ENCODE measurements around the gene CDYL2.

Gene CDYL2

DNA sequence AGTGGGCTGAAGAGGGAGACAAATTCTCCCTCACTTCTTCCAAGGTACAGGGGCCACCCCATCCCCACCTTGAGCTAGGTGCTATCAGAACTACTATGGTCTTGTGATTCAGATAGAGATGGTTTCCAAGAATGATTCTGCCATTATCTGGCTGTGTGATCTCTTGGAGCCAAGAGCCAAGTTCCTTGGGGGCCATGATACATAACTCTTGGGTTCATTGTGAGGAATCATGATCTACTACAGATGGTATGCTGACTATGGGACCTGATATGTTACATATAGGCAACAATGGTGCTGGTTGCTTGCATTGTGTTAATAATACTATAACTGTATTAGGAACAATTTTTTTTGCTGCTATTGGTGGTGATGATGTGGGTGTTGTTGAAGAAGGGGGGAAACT, 217.9 kb downstream of the CDYL2 start:
- no peak for DNase-seq

DNA sequence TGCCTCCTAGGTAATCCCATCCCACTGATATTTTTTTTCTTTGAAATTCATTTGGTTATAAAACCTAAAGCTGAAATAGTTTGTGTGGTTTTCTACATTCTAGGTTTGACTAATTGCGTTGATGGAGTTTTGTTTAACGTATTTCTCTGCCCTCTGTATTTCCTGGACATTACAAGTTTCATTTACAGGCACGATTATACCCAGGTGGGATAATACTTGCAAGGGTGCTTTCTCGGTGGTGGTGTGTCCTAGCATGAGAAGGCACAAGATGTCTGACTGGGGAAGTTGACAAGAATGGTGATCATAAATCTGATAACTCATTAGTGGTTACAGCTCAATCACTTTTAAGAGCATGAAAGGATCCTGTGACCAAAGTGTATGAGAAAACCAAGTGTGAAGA, 218.6 kb downstream of the CDYL2 start:
- DNase-seq: no peak

GRCh38 chr16:80583466-80583865, 220.9 kb downstream of the CDYL2 start:
- DNase-seq: no peak

DNA sequence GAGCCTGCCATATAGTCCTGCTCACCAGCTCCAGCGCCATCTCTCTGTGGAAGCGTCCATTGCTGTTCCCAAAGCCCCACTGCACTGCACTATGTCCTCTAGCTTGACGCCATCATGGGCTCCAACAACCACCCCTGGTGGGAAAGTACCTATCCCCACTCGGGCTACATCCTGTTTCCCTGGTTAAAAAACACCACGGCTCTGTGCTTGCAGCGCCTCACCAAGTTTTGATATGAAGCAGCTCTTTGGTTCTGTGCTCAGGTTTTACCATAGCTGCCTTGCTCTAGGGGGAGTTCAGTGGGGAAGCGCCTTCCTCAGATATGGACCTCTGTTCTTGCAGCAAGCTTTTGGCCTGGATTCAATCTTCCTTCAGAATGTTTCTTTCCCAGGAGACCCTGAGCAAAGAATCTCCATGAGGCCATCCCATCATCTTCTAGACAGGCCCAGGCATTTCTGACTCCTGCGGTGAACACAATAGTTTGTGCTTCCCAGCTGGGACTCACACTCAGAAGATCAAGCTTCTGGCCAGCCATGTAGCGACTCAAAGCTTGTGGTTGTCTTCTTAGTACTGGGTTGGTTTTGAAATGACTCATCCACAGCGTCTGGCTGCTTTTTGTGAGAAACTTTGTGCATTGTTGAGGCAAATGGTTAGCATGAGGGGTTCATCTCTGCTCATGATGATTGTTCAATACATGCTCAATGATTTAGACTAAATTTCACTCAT, 224.1 kb downstream of the CDYL2 start:
- no peak for DNase-seq

- no peak for DNase-seq
Measured at GRCh38 chr16:80577485-80578280, 226.7 kb downstream of the CDYL2 start.

- DNase-seq: no peak
Measured at GRCh38 chr16:80576343-80576912, 228.0 kb downstream of the CDYL2 start.

DNA sequence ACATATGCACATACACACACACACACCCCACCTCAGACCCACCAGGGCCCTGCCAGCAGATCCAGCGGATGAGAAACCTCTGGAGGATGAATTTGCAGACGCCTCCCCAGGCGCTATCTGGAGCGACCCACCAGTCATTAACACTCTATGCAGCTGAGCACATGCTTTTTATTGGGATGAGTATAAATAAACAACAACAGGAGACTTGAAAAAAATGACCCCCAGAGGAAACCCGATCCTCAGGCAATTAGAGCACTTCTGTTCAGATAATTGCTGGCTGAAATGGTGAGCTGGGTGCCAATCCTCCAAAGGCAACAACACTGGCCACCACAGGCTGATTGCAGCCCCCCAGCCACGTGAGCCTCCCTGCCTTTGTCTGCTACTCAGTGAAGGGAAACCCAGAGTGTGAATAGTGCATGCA, 230.7 kb downstream of the CDYL2 start:
- peak; percentile 7 for DNase-seq

- no peak for DNase-seq
Measured at GRCh38 chr16:80570106-80570478, 234.3 kb downstream of the CDYL2 start.

DNA sequence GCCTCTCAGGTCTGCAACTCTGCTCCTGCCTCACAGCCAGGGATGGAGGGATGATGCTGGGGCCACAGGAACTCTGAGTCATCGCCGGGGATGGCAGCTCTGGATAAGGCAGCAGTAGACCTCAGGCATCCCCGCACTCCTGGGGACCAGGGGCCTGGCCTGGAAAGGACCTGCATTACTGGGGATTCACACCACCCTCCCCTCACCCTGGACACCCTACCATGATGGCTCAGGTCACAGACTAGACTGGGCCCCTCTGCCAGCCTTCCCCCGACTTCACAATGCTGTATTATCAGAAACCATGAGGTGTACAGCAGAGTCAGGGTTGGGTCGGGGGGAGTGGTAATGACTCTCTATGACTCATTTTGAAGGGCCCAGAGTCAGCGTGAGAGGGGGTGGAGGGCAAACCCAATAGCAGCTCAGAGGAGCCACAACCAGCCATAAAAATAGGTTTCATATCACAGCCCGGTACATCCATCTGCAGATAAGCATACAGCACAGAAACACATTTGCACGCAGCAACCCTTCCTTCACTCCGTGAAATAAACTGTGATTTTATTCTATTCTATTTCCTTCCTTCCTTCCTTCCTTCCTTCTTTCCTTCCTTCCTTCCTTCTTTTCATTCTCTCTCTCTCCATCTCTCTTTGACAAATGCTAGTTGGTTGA, 234.8 kb downstream of the CDYL2 start:
- no peak for DNase-seq

DNA sequence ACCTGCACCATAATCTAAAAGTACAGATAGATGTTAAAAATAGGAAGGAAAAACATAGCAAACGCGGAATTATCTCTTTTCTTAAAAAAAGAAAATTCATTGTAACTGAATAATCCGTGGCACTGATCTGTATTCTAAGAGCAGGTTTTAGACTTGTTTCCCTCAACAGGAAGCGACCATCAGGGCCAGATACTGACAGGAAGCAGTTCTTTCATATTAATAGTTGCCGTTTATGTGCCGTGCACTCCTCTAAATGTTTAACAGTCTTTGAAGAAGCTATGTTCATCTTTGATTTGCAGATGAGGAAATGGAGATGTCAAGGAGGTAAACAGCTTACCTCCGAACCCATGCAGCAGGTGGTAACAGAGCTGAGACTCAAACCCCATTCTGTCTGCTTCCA, 240.0 kb downstream of the CDYL2 start:
- DNase-seq: no peak

GRCh38 chr16:80563066-80563465, 241.3 kb downstream of the CDYL2 start:
- DNase-seq: no peak

- DNase-seq: no peak
Measured at GRCh38 chr16:80559369-80559768, 245.0 kb downstream of the CDYL2 start.

DNA sequence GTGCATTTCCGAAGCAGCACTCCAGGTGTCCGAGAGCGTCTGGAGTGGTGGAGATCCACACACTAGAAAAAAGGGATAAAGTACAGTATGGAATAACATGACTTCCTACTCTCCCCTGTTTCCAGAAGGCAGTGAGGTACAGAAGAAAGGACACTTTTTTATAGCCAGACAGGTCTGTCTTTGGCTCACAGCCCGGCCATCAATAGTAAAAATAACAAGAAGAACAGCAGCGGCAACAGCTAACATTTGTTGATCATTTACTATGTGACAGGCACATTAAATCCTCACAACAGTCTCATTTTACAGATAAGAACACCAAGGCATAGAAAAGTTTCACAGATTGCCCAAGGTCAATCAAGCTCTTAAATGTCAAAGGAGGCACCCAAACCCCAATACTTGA, 247.4 kb downstream of the CDYL2 start:
- no peak for DNase-seq

DNA sequence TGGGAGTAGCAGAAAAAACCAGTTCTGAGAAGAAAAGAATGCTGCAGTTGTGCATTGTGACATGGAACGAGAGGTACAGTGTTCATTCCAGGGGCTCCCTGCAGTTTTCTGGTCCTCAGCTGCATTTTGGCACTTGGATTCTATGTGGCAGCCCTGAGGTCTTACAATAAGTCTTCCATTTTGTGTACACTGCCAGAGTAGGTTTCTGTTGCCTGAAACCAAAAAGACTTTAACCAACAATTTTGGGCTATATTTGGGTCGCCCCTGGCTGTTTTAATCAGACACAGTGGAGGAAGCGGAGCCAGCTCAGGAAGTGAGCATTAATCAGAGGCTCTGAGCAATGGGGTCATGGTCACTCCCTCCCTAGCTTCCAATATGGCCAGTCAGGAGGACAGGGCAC, 247.9 kb downstream of the CDYL2 start:
- no peak for DNase-seq

DNA sequence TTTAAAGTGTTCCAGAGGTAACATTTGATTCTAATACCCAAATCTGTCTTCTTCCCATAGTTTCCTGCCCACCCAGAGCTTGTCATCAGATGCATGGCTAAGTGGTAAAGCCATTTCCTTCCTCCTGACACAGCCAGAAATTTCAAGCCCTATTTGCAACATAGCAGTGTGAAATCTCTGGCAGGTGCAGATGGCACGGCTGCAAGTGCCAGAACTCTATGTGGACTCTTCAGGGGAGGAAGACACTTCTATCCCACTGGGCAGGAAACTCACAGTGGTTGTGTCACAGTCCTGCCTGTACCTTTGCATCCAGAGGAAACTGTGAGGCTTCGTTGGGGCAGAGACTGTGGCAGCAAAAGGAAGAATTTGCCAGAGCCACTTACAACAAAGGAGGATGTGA, 250.4 kb downstream of the CDYL2 start:
- DNase-seq: no peak

GRCh38 chr16:80552277-80552676, 252.1 kb downstream of the CDYL2 start:
- DNase-seq: no peak
